ENCODE data around the gene SMG6.
"Not testable (repeated sequence)": the region's sequence is repeated elsewhere in the genome, so short reads cannot be mapped to it uniquely, and the experiment has no call there.

SMG6 gene

GRCh38 chr17:2019723-2020122, 283.9 kb downstream of the SMG6 start:
- no peak for DNase-seq

- DNase-seq: no peak
Observed at GRCh38 chr17:2018716-2019510, 284.7 kb downstream of the SMG6 start.

GRCh38 chr17:2017274-2017941, 286.2 kb downstream of the SMG6 start:
- DNase-seq: no peak

- DNase-seq: no peak
Observed at GRCh38 chr17:2016494-2016893, 287.1 kb downstream of the SMG6 start.

- no peak for DNase-seq
Observed at GRCh38 chr17:2015314-2015713, 288.3 kb downstream of the SMG6 start.

GRCh38 chr17:2013994-2014317, 289.6 kb downstream of the SMG6 start:
- DNase-seq: no peak

- DNase-seq: not testable (repeated sequence)
Observed at GRCh38 chr17:2013220-2013993, 290.2 kb downstream of the SMG6 start.

GRCh38 chr17:2012499-2012898, 291.1 kb downstream of the SMG6 start:
- DNase-seq: no peak

GRCh38 chr17:2011411-2012371, 291.9 kb downstream of the SMG6 start:
- DNase-seq: no peak
